Measurements from ENCODE around the gene PITPNM1. TPM values are rescaled to one million over a fixed set of nuclear protein-coding genes. Genes with fewer than 3 reads are reported as not detected.
"Not testable (repeated sequence)": the region's sequence is repeated elsewhere in the genome, so short reads cannot be mapped to it uniquely, and the experiment has no call there.

Gene PITPNM1
- total RNA-seq, 1 experiment from 2014 or later, result 70.4 TPM

DNA sequence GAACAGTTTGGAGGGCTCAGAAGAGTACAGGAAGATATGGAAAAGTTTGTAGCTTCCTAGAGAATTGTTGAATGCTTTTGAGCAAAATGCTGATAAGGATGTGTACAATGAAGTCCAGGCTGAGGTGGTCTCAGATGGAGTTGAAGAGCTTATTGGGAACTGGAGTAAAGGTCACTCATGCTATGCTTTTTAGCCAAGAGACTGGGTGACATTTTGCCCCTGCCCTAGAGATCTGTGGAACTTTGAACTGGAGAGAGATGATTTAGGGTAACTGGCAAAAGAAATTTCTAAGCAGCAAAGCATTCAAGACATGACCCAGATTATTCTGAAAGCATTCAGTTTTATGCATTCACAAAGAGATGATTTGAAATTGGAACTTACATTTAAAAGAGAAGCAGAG is 46.0 kb upstream of the PITPNM1 start:
- H3K9me3 ChIP-seq (ENCODE audit: control insufficient read depth, insufficient read depth, low read depth, low read length), result no peaks in the 10 kb centered on the region
- H3K27me3 ChIP-seq (ENCODE audit: control insufficient read depth, insufficient read depth, low read length), result no peaks in the 10 kb centered on the region
- no TSS peak for BruUV-seq (replicated peaks)
- no peak overlapping the region for H3K4me3 ChIP-seq (ENCODE audit: low read depth in 2 of 2, low read length in 2 of 2)
- H3K4me1 ChIP-seq (ENCODE audit: control insufficient read depth, insufficient read depth, low read length), result no peaks in the 10 kb centered on the region
- TF ChIP-seq CTCF (IDR thresholded peaks at IDR 0.05) (no peak), TCF7L2 (IDR thresholded peaks at IDR 0.05; ENCODE audit: low read depth, low read length) (no peak), SIN3A (IDR thresholded peaks at IDR 0.05; ENCODE audit: borderline replicate concordance, insufficient read depth, low read depth, low read length) (no peak), POLR2AphosphoS5 (IDR thresholded peaks at IDR 0.05; ENCODE audit: low read depth, low read length) (no peak)
- TF ChIP-seq, protein P1, sequence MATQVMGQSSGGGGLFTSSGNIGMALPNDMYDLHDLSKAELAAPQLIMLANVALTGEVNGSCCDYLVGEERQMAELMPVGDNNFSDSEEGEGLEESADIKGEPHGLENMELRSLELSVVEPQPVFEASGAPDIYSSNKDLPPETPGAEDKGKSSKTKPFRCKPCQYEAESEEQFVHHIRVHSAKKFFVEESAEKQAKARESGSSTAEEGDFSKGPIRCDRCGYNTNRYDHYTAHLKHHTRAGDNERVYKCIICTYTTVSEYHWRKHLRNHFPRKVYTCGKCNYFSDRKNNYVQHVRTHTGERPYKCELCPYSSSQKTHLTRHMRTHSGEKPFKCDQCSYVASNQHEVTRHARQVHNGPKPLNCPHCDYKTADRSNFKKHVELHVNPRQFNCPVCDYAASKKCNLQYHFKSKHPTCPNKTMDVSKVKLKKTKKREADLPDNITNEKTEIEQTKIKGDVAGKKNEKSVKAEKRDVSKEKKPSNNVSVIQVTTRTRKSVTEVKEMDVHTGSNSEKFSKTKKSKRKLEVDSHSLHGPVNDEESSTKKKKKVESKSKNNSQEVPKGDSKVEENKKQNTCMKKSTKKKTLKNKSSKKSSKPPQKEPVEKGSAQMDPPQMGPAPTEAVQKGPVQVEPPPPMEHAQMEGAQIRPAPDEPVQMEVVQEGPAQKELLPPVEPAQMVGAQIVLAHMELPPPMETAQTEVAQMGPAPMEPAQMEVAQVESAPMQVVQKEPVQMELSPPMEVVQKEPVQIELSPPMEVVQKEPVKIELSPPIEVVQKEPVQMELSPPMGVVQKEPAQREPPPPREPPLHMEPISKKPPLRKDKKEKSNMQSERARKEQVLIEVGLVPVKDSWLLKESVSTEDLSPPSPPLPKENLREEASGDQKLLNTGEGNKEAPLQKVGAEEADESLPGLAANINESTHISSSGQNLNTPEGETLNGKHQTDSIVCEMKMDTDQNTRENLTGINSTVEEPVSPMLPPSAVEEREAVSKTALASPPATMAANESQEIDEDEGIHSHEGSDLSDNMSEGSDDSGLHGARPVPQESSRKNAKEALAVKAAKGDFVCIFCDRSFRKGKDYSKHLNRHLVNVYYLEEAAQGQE (IDR thresholded peaks at IDR 0.05; ENCODE audit: insufficient read depth in 1 of 2, low read depth in 2 of 2, low read length in 1 of 2), result no peak
- H3K36me3 ChIP-seq (ENCODE audit: control insufficient read depth, insufficient read depth, low read length), result no peaks in the 10 kb centered on the region
- in situ Hi-C loops (cut with HindIII; ENCODE audit: low pct_unique_long_range_greater_than_20kb, low sequenced_read_pairs) (no loop called here), intact Hi-C loops (cut with micrococcal nuclease; ENCODE audit: unreplicated experiment) (no loop called here)
- no peak overlapping the region for H3K27ac ChIP-seq (ENCODE audit: low read length)
- DNase-seq (ENCODE audit: low read depth, low spot score) (no peak), ATAC-seq (no peak)
- CTCF ChIA-PET, result no interaction called here
- POLR2A ChIA-PET, result no interaction called here

DNA sequence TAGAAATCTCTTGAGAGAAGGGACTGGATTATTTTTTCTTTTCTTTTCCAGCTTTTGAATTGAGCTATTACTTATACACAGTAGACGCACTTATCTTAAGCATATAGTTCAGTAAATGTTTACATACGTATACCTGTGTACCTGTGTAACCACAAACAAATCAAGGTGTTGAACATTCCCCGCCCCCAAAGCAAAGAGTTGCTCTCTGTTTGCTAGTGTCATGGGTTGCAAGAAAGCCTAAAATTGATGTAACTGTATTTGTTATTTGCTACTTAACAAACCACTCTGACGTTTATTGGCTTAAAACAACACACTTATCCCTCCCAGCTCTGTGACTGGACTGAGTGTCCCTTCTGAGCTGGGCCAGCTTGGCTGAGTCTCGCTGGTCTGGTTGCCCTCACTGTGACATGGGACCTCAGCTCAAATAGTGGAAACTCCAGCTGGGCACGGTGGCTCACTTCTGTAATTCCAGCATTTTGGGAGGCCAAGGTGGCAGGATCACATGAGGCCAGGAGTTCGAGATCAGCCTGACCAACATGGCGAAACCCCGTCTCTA is 43.5 kb upstream of the PITPNM1 start:
- TF ChIP-seq, protein P1 (IDR thresholded peaks at IDR 0.05; ENCODE audit: insufficient read depth in 1 of 2, low read depth in 2 of 2, low read length in 1 of 2), result no peak
- TF ChIP-seq CTCF (IDR thresholded peaks at IDR 0.05) (no peak), POLR2AphosphoS5 (IDR thresholded peaks at IDR 0.05; ENCODE audit: low read depth, low read length) (no peak), SIN3A (IDR thresholded peaks at IDR 0.05; ENCODE audit: borderline replicate concordance, insufficient read depth, low read depth, low read length) (no peak), TCF7L2 (IDR thresholded peaks at IDR 0.05; ENCODE audit: low read depth, low read length) (no peak)
- in situ Hi-C loops (cut with HindIII; ENCODE audit: low pct_unique_long_range_greater_than_20kb, low sequenced_read_pairs) (no loop called here), intact Hi-C loops (cut with micrococcal nuclease; ENCODE audit: unreplicated experiment) (no loop called here)
- no peaks in the 10 kb centered on the region for H3K9me3 ChIP-seq (ENCODE audit: control insufficient read depth, insufficient read depth, low read depth, low read length)
- H3K27me3 ChIP-seq (ENCODE audit: control insufficient read depth, insufficient read depth, low read length), result no peaks in the 10 kb centered on the region
- DNase-seq (ENCODE audit: low read depth, low spot score) (no peak), ATAC-seq (no peak)
- BruUV-seq (replicated peaks), result no TSS peak
- ChIA-PET CTCF (interaction anchor here (0.6 kb wide), 1 partner anchor 144 kb away, joined by 5 read pairs; no protein-coding TSS in a partner anchor), POLR2A (interaction anchor here (0.6 kb wide), 1 partner anchor 21 kb away, joined by 7 read pairs; no protein-coding TSS in a partner anchor)
- H3K4me3 ChIP-seq (ENCODE audit: low read depth in 2 of 2, low read length in 2 of 2), result no peak overlapping the region
- no peak overlapping the region for H3K27ac ChIP-seq (ENCODE audit: low read length)
- H3K36me3 ChIP-seq (ENCODE audit: control insufficient read depth, insufficient read depth, low read length), result no peaks in the 10 kb centered on the region
- peaks cover 3% of the 10 kb centered on the region; the same call in 1 of the 2 replicates for H3K4me1 ChIP-seq (ENCODE audit: control insufficient read depth, insufficient read depth, low read length)

- ATAC-seq; DNase-seq (ENCODE audit: low read depth, low spot score); H3K4me1 ChIP-seq (ENCODE audit: control insufficient read depth, insufficient read depth, low read length); H3K27me3 ChIP-seq (ENCODE audit: control insufficient read depth, insufficient read depth, low read length); H3K9me3 ChIP-seq (ENCODE audit: control insufficient read depth, insufficient read depth, low read depth, low read length); BruUV-seq (replicated peaks); H3K27ac ChIP-seq (ENCODE audit: low read length); H3K36me3 ChIP-seq (ENCODE audit: control insufficient read depth, insufficient read depth, low read length); intact Hi-C loops (cut with micrococcal nuclease; ENCODE audit: unreplicated experiment); H3K4me3 ChIP-seq (ENCODE audit: low read depth in 2 of 2, low read length in 2 of 2); in situ Hi-C loops (cut with HindIII; ENCODE audit: low pct_unique_long_range_greater_than_20kb, low sequenced_read_pairs): not testable (repeated sequence)
- CTCF ChIA-PET, result interaction anchor here (0.7 kb wide), 1 partner anchor 358 kb away, joined by 3 read pairs; no protein-coding TSS in a partner anchor
- POLR2A ChIA-PET, result interaction anchor here (0.6 kb wide), 1 partner anchor 62 kb away, joined by 14 read pairs; no protein-coding TSS in a partner anchor
Measured at GRCh38 chr11:67548112-67548511, 42.9 kb upstream of the PITPNM1 start.

Measured in Panc1 (cell line).